ENCODE data around the gene TGFB1I1. TPM values are rescaled to one million over a fixed set of nuclear protein-coding genes. Genes with fewer than 3 reads are reported as not detected.

TGFB1I1 gene
- total and polyA plus RNA-seq, 2 of the 13 experiments (the other 11 are each of a cell fraction or from before 2014, with no cell fraction given), result 0.80 to 2.9 TPM

DNA sequence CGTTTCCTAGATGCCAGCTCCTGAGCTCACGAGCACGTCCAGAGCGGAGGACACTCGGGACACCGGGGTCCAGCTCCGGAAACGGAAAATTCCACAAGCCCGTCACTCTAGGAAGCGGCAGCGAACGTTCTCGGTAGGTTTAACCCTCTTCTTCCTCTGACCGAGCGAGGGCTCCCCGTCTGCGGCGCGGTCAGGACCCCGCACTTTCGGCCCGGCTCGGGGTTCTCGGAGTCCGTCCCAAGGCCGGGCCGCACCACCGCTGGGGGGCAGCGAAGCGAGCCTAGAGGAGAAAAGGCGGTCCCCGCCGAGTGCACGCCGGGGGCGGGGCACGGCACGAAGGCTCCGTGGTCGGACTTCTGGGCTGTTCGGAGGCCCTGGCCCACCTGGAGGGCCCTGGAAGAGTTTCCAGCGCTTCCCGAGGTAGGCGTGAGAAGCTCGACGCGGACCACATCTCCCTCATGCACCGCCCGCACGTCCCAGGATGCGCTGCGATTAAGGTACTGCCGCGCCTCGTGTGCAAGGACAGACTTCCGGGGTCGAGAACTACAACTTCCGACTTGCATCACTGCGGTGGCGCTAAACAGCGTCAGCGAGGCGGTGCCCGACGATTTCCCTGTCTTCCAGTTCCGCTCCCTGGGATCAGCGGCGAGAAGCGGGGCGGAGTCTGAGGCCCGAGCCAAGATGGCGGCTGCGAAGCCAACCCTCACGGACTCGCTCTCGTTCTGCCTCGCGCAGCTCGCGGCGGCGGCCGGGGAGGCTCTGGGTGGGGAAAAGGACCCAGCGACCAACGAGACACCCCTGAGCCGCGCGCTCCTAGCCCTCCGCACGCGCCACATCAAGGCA, 12.9 kb upstream of the TGFB1I1 start, which contains the start of gene ARMC5 (continued):
- TF ChIP-seq, protein P1, sequence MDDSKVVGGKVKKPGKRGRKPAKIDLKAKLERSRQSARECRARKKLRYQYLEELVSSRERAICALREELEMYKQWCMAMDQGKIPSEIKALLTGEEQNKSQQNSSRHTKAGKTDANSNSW (CRISPR knock-in tag; IDR thresholded peaks at IDR 0.05; ENCODE audit: borderline replicate concordance), result peak; percentile 85; the same call in 1 of the 2 replicates
- no peak for TF ChIP-seq NFE2L1 (CRISPR knock-in tag; IDR thresholded peaks at IDR 0.05; ENCODE audit: borderline replicate concordance)
- TF ChIP-seq ZBTB38 (CRISPR knock-in tag; IDR thresholded peaks at IDR 0.05), result peak; percentile 81
- TF ChIP-seq ZNF672 (CRISPR knock-in tag; IDR thresholded peaks at IDR 0.05), result no peak
- peak; percentile 51 for TF ChIP-seq MED8 (CRISPR knock-in tag; IDR thresholded peaks at IDR 0.05; ENCODE audit: insufficient replicate concordance)
- no peak for TF ChIP-seq NFE2 (CRISPR knock-in tag; IDR thresholded peaks at IDR 0.05)
- TF ChIP-seq CHCHD3 (CRISPR knock-in tag; IDR thresholded peaks at IDR 0.05), result no peak
- no peak for TF ChIP-seq GTF2F1 (IDR thresholded peaks at IDR 0.05; ENCODE audit: low read length)
- peak; percentile 79; the same call in 1 of the 2 replicates for TF ChIP-seq IRX3 (CRISPR knock-in tag; IDR thresholded peaks at IDR 0.05; ENCODE audit: borderline replicate concordance, low read depth)
- TF ChIP-seq PHF21A (CRISPR knock-in tag; IDR thresholded peaks at IDR 0.05), result peak; percentile 63
- peak; percentile 11; the same call in 1 of the 2 replicates for TF ChIP-seq GPN1 (CRISPR knock-in tag; IDR thresholded peaks at IDR 0.05; ENCODE audit: borderline replicate concordance)
- TF ChIP-seq JUND (CRISPR knock-in tag; IDR thresholded peaks at IDR 0.05), result peak; percentile 33; the same call in 1 of the 2 replicates
- TF ChIP-seq ZNF17 (CRISPR knock-in tag; IDR thresholded peaks at IDR 0.05), result no peak
- TF ChIP-seq HNF4A (CRISPR knock-in tag; IDR thresholded peaks at IDR 0.05), result peak; percentile 40
- TF ChIP-seq ZNF589 (CRISPR knock-in tag; conservative IDR thresholded peaks at IDR 0.05), result no peak
- TF ChIP-seq ZNF484 (CRISPR knock-in tag; IDR thresholded peaks at IDR 0.05; ENCODE audit: borderline replicate concordance, low read depth), result no peak
- TF ChIP-seq, protein P2, sequence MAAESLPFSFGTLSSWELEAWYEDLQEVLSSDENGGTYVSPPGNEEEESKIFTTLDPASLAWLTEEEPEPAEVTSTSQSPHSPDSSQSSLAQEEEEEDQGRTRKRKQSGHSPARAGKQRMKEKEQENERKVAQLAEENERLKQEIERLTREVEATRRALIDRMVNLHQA (CRISPR knock-in tag; IDR thresholded peaks at IDR 0.05), result no peak
- TF ChIP-seq ZNF766 (CRISPR knock-in tag; IDR thresholded peaks at IDR 0.05; ENCODE audit: borderline replicate concordance), result no peak; the same call in 1 of the 2 replicates
- TF ChIP-seq JDP2 (CRISPR knock-in tag; IDR thresholded peaks at IDR 0.05; ENCODE audit: borderline replicate concordance), result no peak; the same call in 1 of the 2 replicates
- peak; percentile 94 for TF ChIP-seq SP4 (CRISPR knock-in tag; IDR thresholded peaks at IDR 0.05)
- TF ChIP-seq ZSCAN12 (CRISPR knock-in tag; IDR thresholded peaks at IDR 0.05), result peak; percentile 50
- peak; percentile 98 for TF ChIP-seq CREM (IDR thresholded peaks at IDR 0.05)
- peak; percentile 73; the same call in 1 of the 2 replicates for TF ChIP-seq CREM (CRISPR knock-in tag; IDR thresholded peaks at IDR 0.05)
- TF ChIP-seq RAD21 (CRISPR knock-in tag; IDR thresholded peaks at IDR 0.05), result peak; percentile 63
- TF ChIP-seq, protein P3, sequence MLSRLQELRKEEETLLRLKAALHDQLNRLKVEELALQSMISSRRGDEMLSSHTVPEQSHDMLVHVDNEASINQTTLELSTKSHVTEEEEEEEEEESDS (CRISPR knock-in tag; IDR thresholded peaks at IDR 0.05; ENCODE audit: borderline replicate concordance), result no peak
- TF ChIP-seq, protein P4, sequence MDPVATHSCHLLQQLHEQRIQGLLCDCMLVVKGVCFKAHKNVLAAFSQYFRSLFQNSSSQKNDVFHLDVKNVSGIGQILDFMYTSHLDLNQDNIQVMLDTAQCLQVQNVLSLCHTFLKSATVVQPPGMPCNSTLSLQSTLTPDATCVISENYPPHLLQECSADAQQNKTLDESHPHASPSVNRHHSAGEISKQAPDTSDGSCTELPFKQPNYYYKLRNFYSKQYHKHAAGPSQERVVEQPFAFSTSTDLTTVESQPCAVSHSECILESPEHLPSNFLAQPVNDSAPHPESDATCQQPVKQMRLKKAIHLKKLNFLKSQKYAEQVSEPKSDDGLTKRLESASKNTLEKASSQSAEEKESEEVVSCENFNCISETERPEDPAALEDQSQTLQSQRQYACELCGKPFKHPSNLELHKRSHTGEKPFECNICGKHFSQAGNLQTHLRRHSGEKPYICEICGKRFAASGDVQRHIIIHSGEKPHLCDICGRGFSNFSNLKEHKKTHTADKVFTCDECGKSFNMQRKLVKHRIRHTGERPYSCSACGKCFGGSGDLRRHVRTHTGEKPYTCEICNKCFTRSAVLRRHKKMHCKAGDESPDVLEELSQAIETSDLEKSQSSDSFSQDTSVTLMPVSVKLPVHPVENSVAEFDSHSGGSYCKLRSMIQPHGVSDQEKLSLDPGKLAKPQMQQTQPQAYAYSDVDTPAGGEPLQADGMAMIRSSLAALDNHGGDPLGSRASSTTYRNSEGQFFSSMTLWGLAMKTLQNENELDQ (CRISPR knock-in tag; IDR thresholded peaks at IDR 0.05; ENCODE audit: borderline replicate concordance), result peak; percentile 84; the same call in 1 of the 2 replicates
- no peak for TF ChIP-seq NFIB (CRISPR knock-in tag; IDR thresholded peaks at IDR 0.05; ENCODE audit: borderline replicate concordance)
- peak; percentile 94; the same call in 1 of the 2 replicates for TF ChIP-seq ZNF468 (CRISPR knock-in tag; IDR thresholded peaks at IDR 0.05)
- TF ChIP-seq ZFP1 (CRISPR knock-in tag; IDR thresholded peaks at IDR 0.05), result no peak; the same call in 1 of the 2 replicates
